Lung (tissue), 14 donors: Measurements from ENCODE around the gene ZNG1E. TPM values are rescaled to one million over a fixed set of nuclear protein-coding genes. Genes with fewer than 3 reads are reported as not detected.
"Not testable (repeated sequence)": the region's sequence is repeated elsewhere in the genome, so short reads cannot be mapped to it uniquely, and the experiment has no call there.

Source experiments
- ATAC-seq: fragments of 200-7000 bp; cut with Tn5 transposase; one replicate; pipeline ENCODE4 v1.9.1; 2020; ENCODE audit warnings: moderate number of reproducible peaks; ENCODE audit not compliant: insufficient read depth, low FRiP score
- DNase-seq, 3 donors: peaks; one replicate each; pipeline ENCODE4 v3.0.0-alpha.2; 2013 to 2017
- H3K27ac ChIP-seq, 2 donors: one replicate each; pipeline ENCODE4 v1.5.1; 2013; ENCODE audit warnings: mild to moderate bottlenecking in 2 of 2, moderate library complexity in 2 of 2, control low read depth in 1 of 2, inconsistent platforms in 1 of 2, low read depth in 1 of 2, low read length in 1 of 2
- H3K27me3 ChIP-seq, 3 donors: one replicate each; pipeline ENCODE4 v1.5.1; 2013; ENCODE audit warnings: low read length in 2 of 3; ENCODE audit not compliant: control insufficient read depth in 3 of 3, insufficient read depth in 3 of 3
- H3K36me3 ChIP-seq, 4 donors: one replicate each; pipeline ENCODE4 v1.5.1; 2013; ENCODE audit warnings: low read length in 4 of 4, mild to moderate bottlenecking in 1 of 4, moderate library complexity in 1 of 4; ENCODE audit not compliant: control insufficient read depth in 4 of 4, insufficient read depth in 4 of 4
- H3K4me1 ChIP-seq, 5 donors: one replicate each; pipeline ENCODE4 v1.5.1; 2013; ENCODE audit warnings: low read length in 5 of 5, mild to moderate bottlenecking in 2 of 5, moderate library complexity in 1 of 5; ENCODE audit not compliant: control insufficient read depth in 5 of 5, insufficient read depth in 5 of 5
- H3K4me3 ChIP-seq: one replicate; pipeline ENCODE4 v1.5.1; 2013; ENCODE audit warnings: mild to moderate bottlenecking, control low read depth, moderate library complexity
- H3K9ac ChIP-seq, 2 donors: one replicate each; pipeline ENCODE4 v1.5.1; 2013; ENCODE audit warnings: low read length in 2 of 2, control low read depth in 1 of 2; ENCODE audit not compliant: insufficient read depth in 1 of 2
- H3K9me3 ChIP-seq, 4 donors: one replicate each; pipeline ENCODE4 v1.5.1; 2013; ENCODE audit warnings: low read length in 3 of 4, mild to moderate bottlenecking in 1 of 4, moderate library complexity in 1 of 4; ENCODE audit not compliant: control insufficient read depth in 4 of 4, insufficient read depth in 3 of 4
- WGBS, 2 donors: extraction: QIAGEN DNeasy Blood & Tissue Kit; methylation state at CpG; one replicate each; pipeline ENCODE4 v1.1.7; 2013; 5-methylcytosine and 5-hydroxymethylcytosine counted together
- long read RNA-seq, 5 donors: transcript quantifications; one replicate each; lab custom pipeline, GENCODE V29; 2026
- polyA plus RNA-seq, 2 donors: library from polyadenylated mRNA; stranded (reverse); fragments of 200-250 nt; gene quantifications; one replicate each; pipeline ENCODE4 v1.2.1, GENCODE V29; 2013
- total RNA-seq, 2 donors: library from RNA; depleted of rRNA in 1 of 2; stranded (reverse); fragments of >200 nt in 1 of 2; gene quantifications; one replicate each; pipeline ENCODE4 v1.2.1, GENCODE V29; 2014 to 2021
- donor health status: Bipolar disorder and iron deficiency.
- donor health status: healthy.
- donor health status: DM: yes; HTN: yes; CAD: no.

Gene ZNG1E
- total RNA-seq (10 to 100 TPM; 31.1 to 57.9 TPM), polyA plus RNA-seq (10 to 100 TPM; 24.4 to 78.5 TPM)
- long read RNA-seq, donor 1, transcript CBWD5-202 (3 exons, 1,347 nt): major isoform, 9 of 27 reads
- long read RNA-seq, donor 1, partial matches to known transcripts: 6 of 27 reads
- long read RNA-seq, donor 1, other reads (novel, unspliced or antisense): 0 of 27 reads
- long read RNA-seq, donor 2, partial matches to known transcripts: 0 of 8 reads
- long read RNA-seq, donor 2, other reads (novel, unspliced or antisense): 0 of 8 reads
- long read RNA-seq, donor 3, partial matches to known transcripts: 0 of 7 reads
- long read RNA-seq, donor 3, other reads (novel, unspliced or antisense): 0 of 7 reads
- long read RNA-seq, donor 4, transcript CBWD5-202 (3 exons, 1,347 nt): major isoform, 7 of 9 reads
- long read RNA-seq, donor 4, partial matches to known transcripts: 0 of 9 reads
- long read RNA-seq, donor 4, other reads (novel, unspliced or antisense): 0 of 9 reads
- long read RNA-seq, donor 5, transcript CBWD5-202 (3 exons, 1,347 nt): minor isoform, 5 of 26 reads
- long read RNA-seq, donor 5, transcript CBWD5-225 (6 exons, 3,326 nt): major isoform, 6 of 26 reads
- long read RNA-seq, donor 5, partial matches to known transcripts: 8 of 26 reads
- long read RNA-seq, donor 5, other reads (novel, unspliced or antisense): 0 of 26 reads

GRCh38 chr9:65675589-65676021 lies at the start of gene ZNG1E:
Gene ZNG1E, plus strand, starts transcription at chr9:65675928. Its CDS starts 49 bp downstream, at chr9:65675977.
- 0 to 1% methylated on average over 10 to 23 of the region's 33 CpGs for WGBS, 2 donors
- peak within 1 kb of the TSS; percentile 25 to 70 for H3K9ac ChIP-seq
- DNase-seq: peak; percentile 42 to 65 (median 60)

GRCh38 chr9:65673579-65673978 lies 2.1 kb upstream of the ZNG1E start:
- H3K36me3 ChIP-seq, H3K27ac ChIP-seq, H3K9me3 ChIP-seq, H3K9ac ChIP-seq, DNase-seq, ATAC-seq, H3K4me3 ChIP-seq, H3K4me1 ChIP-seq, H3K27me3 ChIP-seq: not testable (repeated sequence)
- 87 to 95% methylated on average over 2 of the region's 2 CpGs for WGBS, 2 donors

More at GRCh38 chr9:65675589-65676021, at the start of gene ZNG1E:
- not testable (repeated sequence) for H3K36me3 ChIP-seq, H3K4me1 ChIP-seq, H3K9me3 ChIP-seq, H3K4me3 ChIP-seq, ATAC-seq, H3K27me3 ChIP-seq
- H3K27ac ChIP-seq: peak within 1 kb of the TSS; percentile 72 to 74

GRCh38 chr9:65675018-65675417 lies 710 bp upstream of the ZNG1E start:
- peak in 2 of 3 donors; percentile 0 to 4 for DNase-seq
- WGBS, 2 donors: 48 to 55% methylated on average over 4 of the region's 5 CpGs
- not testable (repeated sequence) for H3K4me3 ChIP-seq, H3K36me3 ChIP-seq, H3K9me3 ChIP-seq, H3K9ac ChIP-seq, ATAC-seq, H3K27me3 ChIP-seq, H3K27ac ChIP-seq, H3K4me1 ChIP-seq

- not testable (repeated sequence) for H3K27me3 ChIP-seq, H3K4me3 ChIP-seq, H3K4me1 ChIP-seq, H3K9me3 ChIP-seq, ATAC-seq, DNase-seq, H3K36me3 ChIP-seq, H3K9ac ChIP-seq
- H3K27ac ChIP-seq: peak overlapping the region in 1 of 2 donors; percentile 60
- WGBS, 2 donors: 0% methylated on average over 5 to 6 of the region's 11 CpGs
Measured at GRCh38 chr9:65676389-65676788, 661 bp downstream of the ZNG1E start.

GRCh38 chr9:65678533-65678932 lies 2.8 kb downstream of the ZNG1E start:
- not testable (repeated sequence) for H3K4me3 ChIP-seq, H3K27me3 ChIP-seq, H3K4me1 ChIP-seq, H3K9me3 ChIP-seq, DNase-seq, H3K27ac ChIP-seq, H3K9ac ChIP-seq, H3K36me3 ChIP-seq, ATAC-seq
- 38 to 53% methylated on average over 2 of the region's 3 CpGs for WGBS, 2 donors

GRCh38 chr9:65703550-65703949 lies 27.8 kb downstream of the ZNG1E start:
- H3K9me3 ChIP-seq, H3K4me3 ChIP-seq, H3K36me3 ChIP-seq, ATAC-seq, H3K27me3 ChIP-seq, H3K4me1 ChIP-seq, H3K9ac ChIP-seq, H3K27ac ChIP-seq: not testable (repeated sequence)
- peak; percentile 0 to 14 (median 4) for DNase-seq
- WGBS, 2 donors: 83% methylated on average over 1 of the region's 2 CpGs; no CpG with 5 or more reads in 1 of the 2 donors

GRCh38 chr9:65714445-65714844 lies 38.7 kb downstream of the ZNG1E start:
- WGBS, 2 donors: 84% methylated on average over 2 to 4 of the region's 5 CpGs
- not testable (repeated sequence) for H3K4me1 ChIP-seq, ATAC-seq

GRCh38 chr9:65737096-65737564 lies 61.4 kb downstream of the ZNG1E start, which contains the start of gene FOXD4L4:
Gene FOXD4L4, plus strand, starts transcription at chr9:65737146. Its CDS starts 0 bp downstream, at chr9:65737146.
- not testable (repeated sequence) for H3K9ac ChIP-seq, H3K4me1 ChIP-seq, H3K27ac ChIP-seq, H3K36me3 ChIP-seq, H3K27me3 ChIP-seq, ATAC-seq, DNase-seq, H3K9me3 ChIP-seq, H3K4me3 ChIP-seq
- 16 to 24% methylated on average over 9 to 20 of the region's 38 CpGs for WGBS, 2 donors

More at GRCh38 chr9:65714445-65714844, 38.7 kb downstream of the ZNG1E start:
- DNase-seq, H3K9me3 ChIP-seq, H3K9ac ChIP-seq, H3K27ac ChIP-seq, H3K36me3 ChIP-seq, H3K27me3 ChIP-seq, H3K4me3 ChIP-seq: not testable (repeated sequence)
